BJ (cell line): ENCODE results near the gene HSPD1. TPM values are rescaled to one million over a fixed set of nuclear protein-coding genes. Genes with fewer than 3 reads are reported as not detected.

Source experiments
- CTCF ChIA-PET: fragments of 350-600 bp; formaldehyde crosslinking; extraction: SDS; loops from one replicate; lab custom pipeline; 2021; ENCODE audit warnings: antibody characterized with exemption, inconsistent platforms; lab: Yijun Ruan, JAX
- POLR2A ChIA-PET: fragments of 300-600 bp; sonication (Branson Sonifier 250); formaldehyde crosslinking; extraction: SDS; loops from one replicate; lab custom pipeline; 2021; ENCODE audit warnings: antibody characterized with exemption; lab: Charles Lee
- DNase-seq: peaks from one replicate; pipeline ENCODE4 v3.0.0-alpha.2; 2011; ENCODE audit warnings: low read depth
- H3K27me3 ChIP-seq: 2 replicates; pipeline ENCODE4 v1.6.0; 2011; ENCODE audit warnings: low read length; ENCODE audit not compliant: control insufficient read depth, insufficient read depth
- H3K36me3 ChIP-seq: 2 replicates; pipeline ENCODE4 v1.5.1; 2011; ENCODE audit warnings: low read length; ENCODE audit not compliant: control insufficient read depth, insufficient read depth
- H3K4me3 ChIP-seq: 2 replicates; pipeline ENCODE4 v1.5.1; 2011; ENCODE audit warnings: low read depth, mild to moderate bottlenecking, control low read depth, low read length
- polyA plus RNA-seq: library from polyadenylated mRNA; depleted of rRNA; stranded (reverse); fragments of >200 nt; gene quantifications from 2 replicates; pipeline ENCODE4 v1.2.3, GENCODE V29; 2011
- TF ChIP-seq, protein P1 (sequence below): IDR thresholded peaks from 2 replicates; pipeline ENCODE4 v1.5.1; 2011; ENCODE audit warnings: low read depth, mild to moderate bottlenecking, control low read depth, inconsistent platforms, low read length, moderate library complexity; ENCODE audit not compliant: insufficient read depth

The HSPD1 gene
- polyA plus RNA-seq, 1 experiment = 85.5 TPM

DNA sequence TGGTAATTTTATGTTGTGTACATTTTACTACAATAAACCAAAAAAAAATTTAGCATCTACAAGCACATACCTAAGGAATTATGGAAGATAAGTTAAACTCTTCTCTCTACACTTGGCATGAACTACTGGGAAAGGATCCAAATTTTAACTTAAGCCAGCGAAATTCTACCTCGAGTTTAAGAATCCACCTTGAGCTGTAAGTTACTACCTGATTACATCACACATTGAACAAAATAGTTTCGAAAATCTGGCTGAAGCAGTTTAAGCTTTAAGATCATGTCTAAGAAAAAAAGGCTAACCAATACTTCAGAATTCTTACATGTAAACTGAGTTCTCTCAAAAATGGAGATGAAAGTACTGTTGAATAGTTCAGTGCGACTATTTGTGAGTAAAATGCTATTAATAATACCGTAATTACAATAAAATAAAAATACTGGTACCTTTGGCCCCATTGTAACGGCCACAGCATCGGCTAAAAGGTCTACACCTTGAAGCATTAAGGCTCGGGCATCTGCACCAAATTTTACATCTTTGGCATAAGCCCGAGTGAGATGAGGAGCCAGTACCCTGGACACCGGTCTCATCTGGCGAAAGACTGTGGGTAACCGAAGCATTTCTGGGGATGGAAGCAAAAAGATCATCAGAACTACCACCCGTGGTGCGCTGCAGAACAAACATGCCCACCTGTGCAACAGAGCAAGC, 1.3 kb downstream of the HSPD1 start:
- Histone ChIP-seq H3K27me3 (no peaks in the 10 kb centered on the region), H3K4me3 (peak overlapping the region; percentile 67), H3K36me3 (peaks cover 11% of the 10 kb centered on the region; the same call in 1 of the 2 replicates)
- TF ChIP-seq, protein P1, sequence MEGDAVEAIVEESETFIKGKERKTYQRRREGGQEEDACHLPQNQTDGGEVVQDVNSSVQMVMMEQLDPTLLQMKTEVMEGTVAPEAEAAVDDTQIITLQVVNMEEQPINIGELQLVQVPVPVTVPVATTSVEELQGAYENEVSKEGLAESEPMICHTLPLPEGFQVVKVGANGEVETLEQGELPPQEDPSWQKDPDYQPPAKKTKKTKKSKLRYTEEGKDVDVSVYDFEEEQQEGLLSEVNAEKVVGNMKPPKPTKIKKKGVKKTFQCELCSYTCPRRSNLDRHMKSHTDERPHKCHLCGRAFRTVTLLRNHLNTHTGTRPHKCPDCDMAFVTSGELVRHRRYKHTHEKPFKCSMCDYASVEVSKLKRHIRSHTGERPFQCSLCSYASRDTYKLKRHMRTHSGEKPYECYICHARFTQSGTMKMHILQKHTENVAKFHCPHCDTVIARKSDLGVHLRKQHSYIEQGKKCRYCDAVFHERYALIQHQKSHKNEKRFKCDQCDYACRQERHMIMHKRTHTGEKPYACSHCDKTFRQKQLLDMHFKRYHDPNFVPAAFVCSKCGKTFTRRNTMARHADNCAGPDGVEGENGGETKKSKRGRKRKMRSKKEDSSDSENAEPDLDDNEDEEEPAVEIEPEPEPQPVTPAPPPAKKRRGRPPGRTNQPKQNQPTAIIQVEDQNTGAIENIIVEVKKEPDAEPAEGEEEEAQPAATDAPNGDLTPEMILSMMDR = no peak
- ChIA-PET CTCF (no interaction called here), POLR2A (no interaction called here)
- no peak for DNase-seq

DNA sequence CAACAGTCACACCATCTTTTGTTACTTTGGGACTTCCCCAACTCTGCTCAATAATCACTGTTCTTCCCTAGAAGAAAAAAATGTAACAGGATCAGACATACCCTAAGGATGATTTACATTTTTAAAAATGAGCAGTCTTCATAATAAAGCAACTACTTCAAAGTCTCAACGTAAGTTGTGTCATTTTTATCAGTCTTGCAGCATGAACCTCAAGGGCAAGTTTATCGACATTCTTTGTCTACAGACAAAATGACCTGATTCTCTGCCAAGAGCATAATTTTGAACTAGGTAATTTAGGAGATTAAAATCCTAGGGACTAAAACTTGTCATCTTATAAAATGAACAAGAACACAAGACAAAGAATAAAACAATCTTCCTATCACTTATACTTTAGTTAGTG, 2.3 kb downstream of the HSPD1 start:
- POLR2A ChIA-PET = no interaction called here
- TF ChIP-seq, protein P1 = no peak
- no peak for DNase-seq
- H3K36me3 ChIP-seq = peaks cover 14% of the 10 kb centered on the region
- no peak overlapping the region for H3K4me3 ChIP-seq
- CTCF ChIA-PET = no interaction called here
- H3K27me3 ChIP-seq = no peaks in the 10 kb centered on the region

DNA sequence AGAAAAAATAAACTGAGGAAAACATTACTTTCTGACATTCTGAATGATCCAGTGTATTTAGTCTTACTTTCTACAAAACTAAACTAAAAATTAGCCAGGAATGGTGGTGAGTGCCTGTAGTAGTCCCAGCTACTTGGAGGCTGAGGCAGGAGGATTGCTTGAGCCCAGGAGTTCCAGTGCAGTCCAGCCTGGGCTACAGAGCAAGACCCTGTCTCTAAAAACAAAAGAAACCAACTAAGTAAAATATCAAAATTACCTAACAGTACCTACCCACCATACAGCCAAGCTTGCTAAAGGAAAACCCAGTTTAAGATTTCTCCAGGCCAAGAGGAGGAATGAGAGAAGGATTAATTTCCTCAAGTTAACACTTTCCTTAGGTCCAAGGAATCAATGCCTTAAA, 2.9 kb downstream of the HSPD1 start:
- no peak for DNase-seq
- CTCF ChIA-PET = no interaction called here
- H3K36me3 ChIP-seq = peaks cover 14% of the 10 kb centered on the region
- TF ChIP-seq, protein P1 = no peak
- H3K27me3 ChIP-seq = no peaks in the 10 kb centered on the region
- H3K4me3 ChIP-seq = no peak overlapping the region
- POLR2A ChIA-PET = no interaction called here

DNA sequence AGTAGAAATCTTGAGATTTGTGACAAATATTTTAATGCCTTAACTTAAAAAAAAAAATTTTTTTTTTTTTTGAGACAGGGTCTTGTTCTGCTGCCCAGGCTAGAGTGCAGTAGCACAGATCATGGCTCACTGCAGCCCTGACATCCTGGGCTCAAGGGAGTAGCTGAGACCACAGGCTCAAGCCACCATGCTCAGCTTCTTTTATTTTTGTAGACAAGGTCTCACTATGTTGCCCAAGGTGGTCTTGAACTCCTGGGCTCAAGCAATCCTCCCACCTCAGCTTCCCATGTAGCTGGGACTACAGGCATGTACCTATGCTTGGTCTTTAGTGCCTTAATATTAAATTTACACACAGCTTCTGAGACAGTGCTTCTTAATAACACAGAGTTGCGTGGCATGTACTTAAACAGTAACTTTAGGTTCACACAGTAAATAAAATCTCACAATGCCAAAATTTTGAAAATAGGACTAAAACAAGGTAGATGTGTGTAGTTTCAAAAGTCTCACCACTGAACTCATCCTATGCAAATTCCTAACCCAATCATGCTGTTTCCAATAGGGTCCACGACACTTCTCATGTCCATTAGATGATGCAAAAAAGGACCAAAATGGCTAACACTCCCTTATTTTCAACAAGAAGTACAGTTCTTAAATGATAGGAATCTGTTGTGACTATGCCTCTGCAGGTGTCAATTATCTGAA, 4.1 kb downstream of the HSPD1 start:
- H3K36me3 ChIP-seq = peaks cover 14% of the 10 kb centered on the region
- H3K4me3 ChIP-seq = no peak overlapping the region
- TF ChIP-seq, protein P1 = no peak
- POLR2A ChIA-PET = interaction anchor here (0.6 kb wide), 1 partner anchor 11 kb away, joined by 3 read pairs; no protein-coding TSS in a partner anchor
- no peak for DNase-seq
- H3K27me3 ChIP-seq = no peaks in the 10 kb centered on the region
- CTCF ChIA-PET = interaction anchor here (0.5 kb wide), 1 partner anchor 58 kb away, joined by 3 read pairs; no protein-coding TSS in a partner anchor

DNA sequence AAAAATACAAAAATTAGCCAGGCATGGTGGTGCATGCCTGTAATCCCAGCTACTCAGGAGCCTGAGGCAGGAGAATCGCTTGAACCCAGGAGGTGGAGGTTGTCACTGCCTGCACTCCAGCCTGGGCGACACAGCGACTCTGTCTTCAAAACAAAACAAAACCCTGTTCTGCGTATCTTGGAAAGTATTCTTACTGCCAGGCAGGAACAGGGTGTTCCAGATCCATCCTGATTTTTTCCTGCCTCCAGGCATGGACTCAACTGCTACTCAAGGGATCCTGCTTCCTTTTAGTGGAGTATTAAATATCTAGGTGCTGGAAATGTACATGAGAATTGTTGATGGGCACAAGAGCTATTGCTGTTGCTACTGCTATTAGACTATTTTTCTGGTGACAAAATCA, 12.3 kb downstream of the HSPD1 start:
- no peak for DNase-seq
- TF ChIP-seq, protein P1 = no peak
- Histone ChIP-seq H3K4me3 (no peak overlapping the region), H3K36me3 (peaks cover 9% of the 10 kb centered on the region), H3K27me3 (no peaks in the 10 kb centered on the region)
- ChIA-PET POLR2A (no interaction called here), CTCF (no interaction called here)
